Measurements from ENCODE around the gene CHRNA10.

Gene CHRNA10

DNA sequence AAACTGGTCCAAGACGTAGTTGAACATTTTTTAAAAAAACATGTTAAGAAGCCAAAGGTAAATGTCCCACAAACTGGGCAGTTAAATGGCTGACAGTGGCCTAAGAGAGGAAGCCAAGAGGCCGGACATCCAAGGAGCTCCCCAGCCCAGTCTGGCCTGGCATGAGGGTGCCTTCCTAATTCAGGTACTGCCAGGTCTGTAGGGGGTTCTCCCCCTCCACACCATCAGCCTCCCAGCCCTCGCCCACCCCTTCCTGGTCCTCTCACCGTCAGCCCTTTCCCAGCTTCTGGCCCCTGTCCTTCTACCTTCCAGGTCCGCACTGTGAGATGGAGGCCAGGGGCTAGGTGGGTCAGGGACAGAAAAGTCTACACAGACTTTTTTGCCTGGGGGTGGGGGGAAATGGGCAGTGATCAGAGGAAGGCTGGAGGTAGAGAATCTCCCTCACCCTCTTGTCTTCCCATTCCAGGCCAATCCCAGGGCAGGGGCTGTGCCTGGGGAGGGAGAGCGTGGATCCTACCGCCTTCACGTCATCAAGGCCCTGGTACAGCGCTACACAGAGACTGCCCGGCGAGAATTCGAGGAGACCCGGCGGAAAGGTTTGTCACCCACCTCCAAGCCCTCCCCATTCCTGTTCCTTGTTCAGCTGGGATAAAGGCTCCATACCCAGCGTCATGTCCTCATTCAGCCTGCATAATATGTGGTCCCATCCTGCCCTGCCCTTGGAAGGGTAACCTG is 35.4 kb downstream of the CHRNA10 start:
- no peak for DNase-seq (ENCODE audit: low read depth)
- no peak overlapping the region for H3K4me3 ChIP-seq (ENCODE audit: control insufficient read depth, low read depth, low read length)
- TF ChIP-seq, protein P1, sequence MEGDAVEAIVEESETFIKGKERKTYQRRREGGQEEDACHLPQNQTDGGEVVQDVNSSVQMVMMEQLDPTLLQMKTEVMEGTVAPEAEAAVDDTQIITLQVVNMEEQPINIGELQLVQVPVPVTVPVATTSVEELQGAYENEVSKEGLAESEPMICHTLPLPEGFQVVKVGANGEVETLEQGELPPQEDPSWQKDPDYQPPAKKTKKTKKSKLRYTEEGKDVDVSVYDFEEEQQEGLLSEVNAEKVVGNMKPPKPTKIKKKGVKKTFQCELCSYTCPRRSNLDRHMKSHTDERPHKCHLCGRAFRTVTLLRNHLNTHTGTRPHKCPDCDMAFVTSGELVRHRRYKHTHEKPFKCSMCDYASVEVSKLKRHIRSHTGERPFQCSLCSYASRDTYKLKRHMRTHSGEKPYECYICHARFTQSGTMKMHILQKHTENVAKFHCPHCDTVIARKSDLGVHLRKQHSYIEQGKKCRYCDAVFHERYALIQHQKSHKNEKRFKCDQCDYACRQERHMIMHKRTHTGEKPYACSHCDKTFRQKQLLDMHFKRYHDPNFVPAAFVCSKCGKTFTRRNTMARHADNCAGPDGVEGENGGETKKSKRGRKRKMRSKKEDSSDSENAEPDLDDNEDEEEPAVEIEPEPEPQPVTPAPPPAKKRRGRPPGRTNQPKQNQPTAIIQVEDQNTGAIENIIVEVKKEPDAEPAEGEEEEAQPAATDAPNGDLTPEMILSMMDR (IDR thresholded peaks at IDR 0.05; ENCODE audit: control insufficient read depth, insufficient read depth, low read depth, low read length, missing control alignments) = no peak

DNA sequence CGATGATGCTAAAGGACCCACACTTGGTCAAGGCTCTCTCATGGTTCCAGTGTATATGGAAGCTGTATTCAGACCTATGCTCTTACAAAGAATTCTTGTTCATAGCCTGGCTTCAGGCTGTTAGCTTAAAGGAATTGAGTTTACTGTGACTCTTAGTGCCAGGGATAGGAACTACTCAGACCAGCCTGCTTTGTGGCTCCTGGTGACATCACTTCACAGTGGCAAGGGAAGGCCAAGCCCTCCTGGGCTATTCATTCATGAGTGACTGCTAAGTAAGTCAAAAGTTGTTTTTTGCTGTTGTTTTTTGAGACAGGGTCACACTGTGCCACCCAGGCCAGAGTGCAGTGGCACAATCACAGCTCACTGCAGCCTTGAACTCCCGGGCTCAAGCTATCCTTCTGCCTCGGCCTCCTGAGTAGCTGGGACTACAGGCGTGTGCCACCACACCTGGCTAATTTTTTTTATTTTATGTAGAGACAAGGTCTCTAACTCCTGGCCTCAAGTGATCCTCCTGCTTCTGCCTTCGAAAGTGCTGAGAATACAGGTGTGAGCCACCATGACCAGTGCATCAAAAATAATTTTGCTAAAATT is 39.0 kb downstream of the CHRNA10 start:
- TF ChIP-seq, protein P1 (IDR thresholded peaks at IDR 0.05; ENCODE audit: control insufficient read depth, insufficient read depth, low read depth, low read length, missing control alignments) = no peak
- DNase-seq (ENCODE audit: low read depth) = no peak
- no peak overlapping the region for H3K4me3 ChIP-seq (ENCODE audit: control insufficient read depth, low read depth, low read length)

DNA sequence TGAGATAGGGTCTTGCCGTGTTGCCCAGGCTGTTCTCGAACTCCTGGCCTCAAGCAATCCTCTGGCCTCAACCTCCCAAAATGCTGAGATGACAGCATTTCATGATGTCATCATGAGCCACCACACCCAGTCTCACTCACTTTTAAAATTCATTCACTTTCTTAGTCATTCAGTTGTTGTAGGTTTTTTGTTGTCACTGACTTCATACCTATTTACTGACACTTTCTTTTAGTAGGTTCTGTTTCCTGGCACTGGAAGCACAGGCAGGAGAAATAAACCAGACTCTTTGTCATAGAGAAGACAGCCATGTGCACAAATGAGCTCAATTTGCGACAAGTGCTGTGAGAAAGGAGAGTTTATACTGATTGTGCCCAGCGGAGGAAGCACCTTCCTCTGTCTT is 39.9 kb downstream of the CHRNA10 start:
- no peak for DNase-seq (ENCODE audit: low read depth)
- TF ChIP-seq, protein P1 (IDR thresholded peaks at IDR 0.05; ENCODE audit: control insufficient read depth, insufficient read depth, low read depth, low read length, missing control alignments) = no peak
- no peak overlapping the region for H3K4me3 ChIP-seq (ENCODE audit: control insufficient read depth, low read depth, low read length)

DNA sequence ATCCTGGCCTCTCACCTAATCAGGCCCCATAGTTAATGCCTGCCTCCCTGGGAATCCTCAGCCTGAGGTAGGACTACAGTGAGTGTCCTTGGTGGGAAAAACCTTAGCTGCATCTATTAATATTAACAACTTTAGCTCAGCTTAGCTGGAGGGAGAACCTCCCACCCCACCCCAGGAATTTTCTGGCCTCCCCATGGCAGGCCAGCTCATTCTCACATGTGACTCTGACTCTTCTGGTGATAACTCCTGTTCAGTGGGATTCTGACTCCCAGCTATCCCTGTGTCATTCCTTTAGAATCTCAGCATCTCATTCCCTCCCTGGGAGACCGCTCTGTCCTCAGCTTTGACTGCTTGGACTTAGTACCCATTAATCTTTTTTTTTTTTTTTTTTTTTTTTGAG is 43.9 kb downstream of the CHRNA10 start:
- no peak overlapping the region for H3K4me3 ChIP-seq (ENCODE audit: control insufficient read depth, low read depth, low read length)
- DNase-seq (ENCODE audit: low read depth) = peak; percentile 20
- TF ChIP-seq, protein P1 (IDR thresholded peaks at IDR 0.05; ENCODE audit: control insufficient read depth, insufficient read depth, low read depth, low read length, missing control alignments) = no peak

DNA sequence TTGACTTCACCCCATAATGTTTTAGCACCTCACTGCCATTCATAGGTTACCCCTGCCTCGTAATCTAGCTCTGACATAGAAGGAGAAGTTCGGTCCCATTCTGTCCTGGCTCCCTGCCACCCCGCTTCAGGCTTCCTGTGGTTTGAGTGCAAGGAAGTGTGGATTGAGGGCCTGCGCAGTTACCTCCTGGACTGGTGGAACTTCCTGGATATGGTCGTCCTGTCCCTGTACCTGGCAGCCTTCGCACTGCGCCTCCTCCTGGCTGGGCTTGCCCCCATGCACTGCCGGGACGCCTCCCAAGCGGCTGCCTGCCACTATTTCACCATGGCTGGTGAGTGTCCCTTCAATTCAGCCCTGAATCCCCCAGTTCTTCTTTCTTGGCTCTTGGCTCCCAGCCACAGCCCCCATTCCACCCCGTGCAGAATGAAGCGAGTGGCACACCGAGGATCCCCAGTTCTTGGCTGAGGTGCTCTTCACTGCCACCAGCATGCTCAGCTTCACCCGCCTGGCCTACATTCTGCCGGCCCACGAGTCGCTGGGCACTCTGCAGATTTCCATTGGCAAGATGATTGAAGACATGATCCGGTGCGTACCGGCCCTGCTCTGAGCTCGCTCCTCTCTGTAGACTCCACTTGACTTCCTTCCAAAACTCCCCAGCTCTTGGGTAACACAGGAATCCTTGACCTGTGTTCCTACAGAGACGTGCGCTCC is 44.8 kb downstream of the CHRNA10 start:
- no peak overlapping the region for H3K4me3 ChIP-seq (ENCODE audit: control insufficient read depth, low read depth, low read length)
- DNase-seq (ENCODE audit: low read depth) = no peak
- TF ChIP-seq, protein P1 (IDR thresholded peaks at IDR 0.05; ENCODE audit: control insufficient read depth, insufficient read depth, low read depth, low read length, missing control alignments) = no peak

DNA sequence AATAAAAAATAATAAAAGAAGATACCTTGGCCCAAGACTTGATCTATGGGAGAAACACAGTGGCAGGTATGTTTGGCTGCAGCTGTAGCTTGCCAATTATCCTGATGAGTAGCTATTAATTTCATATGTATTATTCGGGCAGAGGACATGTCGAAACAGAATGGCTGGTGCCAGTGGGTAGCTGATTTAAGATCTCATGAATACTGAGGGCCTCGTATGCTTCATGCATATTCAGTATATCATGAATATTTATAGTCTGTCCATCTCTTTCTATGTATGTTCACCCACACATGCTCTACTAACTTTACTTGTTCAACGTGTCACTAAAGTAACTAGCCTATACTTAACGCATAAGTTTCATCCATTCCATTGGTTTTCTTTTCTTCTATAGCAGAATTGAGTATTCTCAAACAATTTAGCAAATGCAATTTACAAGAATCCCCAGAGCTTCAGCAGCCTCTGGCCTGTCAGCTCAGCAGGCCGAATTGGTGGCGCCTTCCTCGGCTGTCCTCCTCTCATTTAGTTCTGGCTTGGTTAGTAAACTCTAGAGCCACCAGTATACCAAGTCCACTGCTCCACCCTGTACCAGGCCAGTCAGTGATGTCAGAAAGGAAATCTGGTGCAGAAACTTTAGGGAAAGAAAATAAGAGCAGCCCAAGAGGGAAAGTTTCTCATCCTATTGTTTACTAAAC is 47.3 kb downstream of the CHRNA10 start:
- no peak overlapping the region for H3K4me3 ChIP-seq (ENCODE audit: control insufficient read depth, low read depth, low read length)
- DNase-seq (ENCODE audit: low read depth) = no peak
- TF ChIP-seq, protein P1 (IDR thresholded peaks at IDR 0.05; ENCODE audit: control insufficient read depth, insufficient read depth, low read depth, low read length, missing control alignments) = no peak
